Hepatocyte (in vitro differentiated cells): ENCODE results near the gene PLCH2.

ENCODE experiments used
- EZH2 ChIP-seq: fragments of 200-600 bp; sonication (generic); IDR thresholded peaks from 2 replicates; pipeline ENCODE4 v1.6.1; 2016; ENCODE audit warnings: antibody characterized with exemption, mild to moderate bottlenecking, borderline replicate concordance
- EZH2phosphoT487 ChIP-seq: fragments of 200-600 bp; sonication (generic); IDR thresholded peaks from one replicate; pipeline ENCODE4 v1.6.1; 2018; ENCODE audit warnings: antibody characterized with exemption, mild to moderate bottlenecking, low read depth, moderate library complexity; ENCODE audit not compliant: unreplicated experiment, severe bottlenecking
- TF ChIP-seq, protein P1 (sequence below): fragments of 200-600 bp; sonication (generic); IDR thresholded peaks from 2 replicates; pipeline ENCODE4 v1.5.1; 2016; ENCODE audit warnings: antibody characterized with exemption, mild to moderate bottlenecking; ENCODE audit not compliant: poor library complexity

DNA sequence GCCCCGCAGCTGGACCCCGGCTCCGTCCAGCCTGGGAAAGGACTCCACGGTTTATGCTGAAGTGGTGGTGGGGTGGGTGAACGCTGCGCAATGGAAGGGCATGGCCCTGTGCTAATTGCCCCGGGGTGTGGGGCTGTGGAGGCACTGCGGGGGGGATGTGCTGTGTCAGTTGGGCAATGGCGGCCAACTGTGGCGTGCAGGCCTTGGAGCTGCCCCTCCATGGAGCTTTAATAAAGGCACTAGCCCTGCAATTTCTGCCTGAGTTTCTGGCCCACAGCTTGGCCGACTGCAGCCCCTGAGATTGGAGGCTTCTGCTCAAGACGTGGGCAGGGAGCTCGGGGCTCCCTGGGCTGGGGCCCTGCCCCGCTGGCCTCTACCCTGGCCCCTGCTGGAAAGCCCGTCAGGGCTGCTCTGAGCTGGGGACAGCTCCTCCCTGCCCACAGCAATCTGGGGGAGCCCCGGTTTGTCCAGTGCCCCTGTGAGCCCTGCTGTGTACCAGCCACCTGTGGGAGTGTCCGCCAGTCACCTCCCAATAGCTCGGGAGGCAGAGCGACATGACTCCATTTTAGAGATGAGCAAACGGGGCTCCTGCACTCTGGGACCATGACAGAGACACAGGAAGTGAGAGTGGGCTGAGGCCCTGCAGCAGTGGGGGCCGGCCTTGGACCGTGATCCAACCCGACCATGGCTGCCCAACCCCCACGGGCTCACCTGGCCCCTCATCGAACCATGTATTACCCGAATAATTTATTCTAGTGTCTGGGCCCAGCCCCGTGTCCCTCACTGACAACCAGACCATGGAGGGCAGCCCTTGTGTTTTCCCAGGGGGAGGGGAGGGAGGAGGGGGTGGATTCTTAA is 71.3 kb downstream of the PLCH2 start:
- TF ChIP-seq, protein P1, sequence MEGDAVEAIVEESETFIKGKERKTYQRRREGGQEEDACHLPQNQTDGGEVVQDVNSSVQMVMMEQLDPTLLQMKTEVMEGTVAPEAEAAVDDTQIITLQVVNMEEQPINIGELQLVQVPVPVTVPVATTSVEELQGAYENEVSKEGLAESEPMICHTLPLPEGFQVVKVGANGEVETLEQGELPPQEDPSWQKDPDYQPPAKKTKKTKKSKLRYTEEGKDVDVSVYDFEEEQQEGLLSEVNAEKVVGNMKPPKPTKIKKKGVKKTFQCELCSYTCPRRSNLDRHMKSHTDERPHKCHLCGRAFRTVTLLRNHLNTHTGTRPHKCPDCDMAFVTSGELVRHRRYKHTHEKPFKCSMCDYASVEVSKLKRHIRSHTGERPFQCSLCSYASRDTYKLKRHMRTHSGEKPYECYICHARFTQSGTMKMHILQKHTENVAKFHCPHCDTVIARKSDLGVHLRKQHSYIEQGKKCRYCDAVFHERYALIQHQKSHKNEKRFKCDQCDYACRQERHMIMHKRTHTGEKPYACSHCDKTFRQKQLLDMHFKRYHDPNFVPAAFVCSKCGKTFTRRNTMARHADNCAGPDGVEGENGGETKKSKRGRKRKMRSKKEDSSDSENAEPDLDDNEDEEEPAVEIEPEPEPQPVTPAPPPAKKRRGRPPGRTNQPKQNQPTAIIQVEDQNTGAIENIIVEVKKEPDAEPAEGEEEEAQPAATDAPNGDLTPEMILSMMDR, result no peak
- TF ChIP-seq EZH2 (no peak), EZH2phosphoT487 (no peak)
